Limb (tissue), 2 donors: ENCODE results near the gene BSND.
"Not testable (repeated sequence)": the region's sequence is repeated elsewhere in the genome, so short reads cannot be mapped to it uniquely, and the experiment has no call there.

Experiments
- DNase-seq, 2 donors: peaks; one replicate each; pipeline ENCODE4 v3.0.0-alpha.2; 2016; ENCODE audit errors: extremely low spot score in 2 of 2

Gene BSND

DNA sequence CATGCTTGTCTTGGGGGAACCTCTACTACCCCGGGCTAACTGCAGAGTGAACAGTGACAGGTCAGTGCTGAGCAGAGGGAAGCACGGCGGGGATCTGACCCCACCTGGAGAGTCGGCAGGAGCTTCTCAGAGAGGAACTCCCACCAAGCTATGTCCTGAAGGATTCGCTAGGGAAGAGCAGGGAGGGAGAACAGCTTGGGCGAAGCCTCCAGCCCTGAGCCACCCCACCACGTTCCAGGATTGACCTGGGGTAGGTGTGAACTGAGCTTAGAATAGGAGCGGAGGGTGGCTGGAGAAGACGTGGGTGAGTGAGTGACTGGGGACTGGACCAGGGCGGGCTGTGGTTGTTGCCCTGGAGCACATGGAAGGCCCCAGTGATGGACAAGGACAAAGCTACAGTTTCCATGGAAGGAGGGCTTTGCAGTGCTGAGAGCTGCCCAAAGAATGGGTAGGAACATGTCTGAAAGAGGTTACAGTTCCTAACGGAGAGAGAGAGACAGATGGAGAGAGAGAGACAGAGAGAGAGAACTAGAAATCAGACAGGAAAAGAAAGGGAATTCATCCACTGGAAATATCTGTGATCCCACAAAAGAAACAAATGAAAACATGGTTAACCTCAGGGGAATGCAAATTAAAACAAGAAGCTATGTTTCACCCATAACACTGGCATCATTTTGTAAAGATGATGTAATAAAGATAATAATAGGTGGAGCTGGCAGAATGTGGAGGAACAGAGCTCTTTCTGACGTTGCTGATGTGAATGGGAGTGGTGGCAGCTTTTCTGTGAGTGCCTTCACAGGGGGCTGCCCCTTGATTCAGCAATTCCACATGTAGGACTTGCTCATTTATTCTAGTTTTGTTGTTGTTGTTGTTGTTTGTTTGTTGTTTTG is 17.2 kb downstream of the BSND start:
- no peak for DNase-seq

DNA sequence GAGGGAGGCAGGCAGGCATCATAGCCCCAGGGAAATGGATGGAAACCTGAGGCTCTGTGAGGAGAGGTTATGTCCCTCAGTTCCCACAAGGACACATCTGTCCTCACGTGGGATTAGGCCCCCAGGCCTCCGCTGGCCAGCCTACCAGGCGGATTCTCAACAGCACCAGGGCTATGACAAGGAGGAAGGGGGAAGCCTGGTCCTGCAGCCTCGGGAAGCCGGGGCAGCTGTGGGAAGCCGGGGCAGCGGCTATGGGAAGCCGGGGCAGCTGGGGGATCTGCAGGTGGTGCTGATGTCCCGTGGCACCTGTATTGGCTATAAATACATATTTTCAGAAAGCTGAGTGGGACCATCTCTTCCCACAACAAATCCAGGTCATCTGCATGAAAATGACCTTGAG is 19.7 kb downstream of the BSND start:
- no peak for DNase-seq

DNA sequence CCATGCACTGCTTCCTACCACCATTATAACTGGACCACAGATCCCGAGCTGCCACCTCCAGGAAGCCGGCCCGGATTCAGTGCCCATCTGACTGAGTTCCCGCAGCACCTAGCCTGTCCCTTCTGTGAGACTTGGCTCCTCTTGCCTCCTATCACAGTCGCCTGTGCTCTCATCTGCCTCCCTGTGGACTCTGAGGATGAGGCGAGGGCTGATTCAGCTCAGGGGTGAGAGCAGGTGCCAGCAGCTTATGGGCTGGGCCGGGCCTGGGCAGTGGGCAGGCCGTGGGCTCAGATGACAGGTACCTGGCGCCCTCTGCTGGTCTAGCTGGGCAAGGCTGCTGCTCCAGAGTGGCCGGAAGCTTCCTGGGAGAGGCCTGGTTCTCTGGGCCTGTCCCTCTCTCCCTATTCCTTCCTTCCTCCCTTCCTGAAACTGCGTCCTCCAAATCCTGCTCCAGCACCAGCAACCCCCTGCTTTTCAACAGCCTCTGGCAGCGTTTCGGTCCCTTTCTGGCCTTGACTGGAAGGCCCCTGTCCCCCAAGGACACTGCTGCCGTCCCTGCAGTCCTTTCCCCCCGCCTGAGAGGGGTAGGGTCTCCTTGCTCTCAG is 23.3 kb downstream of the BSND start:
- DNase-seq: peak; percentile 84 to 90

DNA sequence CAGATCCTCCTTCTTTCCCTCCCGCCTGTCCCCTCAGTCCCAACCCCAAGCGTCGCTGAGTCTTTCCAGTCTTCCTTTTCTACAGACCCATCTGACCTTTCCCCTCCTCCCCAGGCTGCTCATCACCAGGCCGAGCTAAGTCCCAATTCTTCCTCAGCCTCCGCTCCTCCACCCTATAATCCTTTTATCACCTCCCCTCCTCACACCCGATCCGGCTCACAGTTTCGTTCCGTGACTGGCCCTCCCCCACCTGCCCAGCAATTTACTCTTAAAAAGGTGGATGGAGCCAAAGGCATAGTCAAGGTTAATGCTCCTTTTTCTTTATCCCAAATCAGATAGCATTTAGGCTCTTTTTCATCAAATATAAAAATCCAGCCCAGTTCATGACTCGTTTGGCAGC is 25.4 kb downstream of the BSND start:
- DNase-seq: not testable (repeated sequence)

DNA sequence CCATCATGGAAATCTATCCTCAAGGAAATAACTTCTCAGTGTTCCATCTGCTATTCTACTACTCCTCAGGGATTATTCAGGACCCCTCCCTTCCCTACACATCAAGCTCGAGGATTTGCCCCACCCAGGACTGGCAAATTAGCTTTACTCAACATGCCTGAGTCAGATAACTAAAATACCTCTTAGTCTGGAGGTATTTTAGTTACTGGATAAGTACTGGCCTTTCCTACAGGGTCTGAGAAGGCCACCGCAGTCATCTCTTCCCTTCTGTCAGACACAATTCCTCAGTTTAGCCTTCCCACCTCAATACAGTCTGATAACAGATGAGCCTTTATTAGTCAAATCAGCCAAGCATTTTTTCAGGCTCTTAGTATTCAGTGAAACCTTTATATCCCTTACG is 27.9 kb downstream of the BSND start:
- not testable (repeated sequence) for DNase-seq

DNA sequence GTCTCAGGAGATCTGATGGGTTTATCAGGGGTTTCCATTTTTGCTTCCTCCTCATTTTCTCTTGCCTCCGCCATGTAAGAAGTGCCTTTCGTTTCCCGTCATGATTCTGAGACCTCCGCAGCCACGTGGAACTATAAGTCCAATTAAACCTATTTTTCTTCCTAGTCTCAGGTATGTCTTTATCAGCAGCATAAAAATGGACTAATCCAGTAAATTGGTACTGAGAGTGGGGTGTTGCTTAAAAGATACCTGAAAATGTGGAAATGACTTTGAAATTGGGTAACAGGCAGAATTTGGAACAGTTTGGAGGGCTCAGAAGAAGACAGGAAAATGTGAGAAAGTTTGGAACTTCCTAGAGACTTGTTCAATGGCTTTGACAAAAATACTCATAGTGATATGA is 32.4 kb downstream of the BSND start:
- DNase-seq: not testable (repeated sequence)

DNA sequence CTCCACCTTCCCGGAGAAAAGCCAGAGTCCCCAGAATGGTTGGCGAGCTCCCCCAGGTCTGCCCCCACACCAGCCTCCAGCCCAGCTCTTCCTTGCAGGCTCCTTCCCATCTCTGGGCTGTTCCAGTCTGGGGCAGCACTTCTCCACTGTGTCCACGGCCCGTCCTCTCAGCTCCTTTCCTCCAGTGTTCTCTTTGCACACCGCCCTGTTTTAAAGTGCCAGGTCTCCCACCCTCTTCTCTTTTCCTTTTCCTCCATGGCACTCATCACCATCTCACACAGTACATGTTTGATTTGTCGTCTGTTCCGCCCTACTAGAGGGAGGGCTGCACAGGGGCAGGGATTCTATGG is 34.5 kb downstream of the BSND start:
- DNase-seq: no peak

DNA sequence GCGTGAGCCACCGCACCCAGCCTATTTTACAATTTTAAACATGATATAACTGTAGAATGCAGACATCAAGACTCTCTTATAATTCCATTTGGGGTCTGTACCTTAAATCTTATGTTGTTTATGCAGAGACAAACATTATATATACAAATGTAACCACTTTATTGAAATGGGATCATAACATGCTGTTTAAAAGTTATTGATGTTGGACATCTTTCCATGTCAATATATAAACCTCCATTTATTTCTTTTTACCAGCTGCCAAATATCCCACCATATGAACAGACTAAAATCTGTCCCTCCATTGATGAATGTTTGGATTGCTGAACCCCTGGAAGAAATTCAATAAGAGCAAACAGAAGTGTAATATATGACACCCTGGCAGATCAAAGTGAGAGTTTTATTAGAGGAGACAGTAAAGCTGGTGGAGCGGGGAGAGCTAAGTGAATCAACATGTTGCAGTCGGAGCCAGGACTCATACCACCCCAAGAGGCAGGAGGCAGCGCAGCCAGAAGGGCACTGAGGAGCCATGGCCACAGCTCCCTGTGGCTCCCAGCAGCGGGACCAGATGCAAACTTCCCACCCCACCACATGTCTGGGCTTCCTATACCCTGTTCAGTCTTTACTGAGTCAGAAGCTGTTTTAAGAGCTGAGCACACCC is 35.9 kb downstream of the BSND start:
- no peak for DNase-seq

DNA sequence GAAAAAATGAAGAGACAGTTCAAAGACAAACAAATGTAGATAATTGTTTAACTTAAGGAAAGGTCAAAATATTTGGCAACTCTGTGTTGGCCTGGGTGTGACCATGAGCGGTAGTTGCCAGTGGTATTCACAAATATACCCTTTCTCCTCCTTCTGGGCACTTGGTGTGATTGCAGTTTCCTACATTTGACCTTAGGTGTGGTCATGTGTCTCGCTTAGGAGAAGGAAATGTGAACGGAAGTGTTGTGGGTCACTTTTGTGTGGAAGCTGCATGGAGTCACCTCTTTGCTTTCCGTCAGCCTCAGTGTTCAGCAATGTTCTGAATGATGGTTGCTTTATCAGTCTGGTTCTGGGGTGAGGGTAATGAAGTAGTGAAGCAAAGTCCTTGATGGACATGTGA is 37.2 kb downstream of the BSND start:
- DNase-seq: no peak

DNA sequence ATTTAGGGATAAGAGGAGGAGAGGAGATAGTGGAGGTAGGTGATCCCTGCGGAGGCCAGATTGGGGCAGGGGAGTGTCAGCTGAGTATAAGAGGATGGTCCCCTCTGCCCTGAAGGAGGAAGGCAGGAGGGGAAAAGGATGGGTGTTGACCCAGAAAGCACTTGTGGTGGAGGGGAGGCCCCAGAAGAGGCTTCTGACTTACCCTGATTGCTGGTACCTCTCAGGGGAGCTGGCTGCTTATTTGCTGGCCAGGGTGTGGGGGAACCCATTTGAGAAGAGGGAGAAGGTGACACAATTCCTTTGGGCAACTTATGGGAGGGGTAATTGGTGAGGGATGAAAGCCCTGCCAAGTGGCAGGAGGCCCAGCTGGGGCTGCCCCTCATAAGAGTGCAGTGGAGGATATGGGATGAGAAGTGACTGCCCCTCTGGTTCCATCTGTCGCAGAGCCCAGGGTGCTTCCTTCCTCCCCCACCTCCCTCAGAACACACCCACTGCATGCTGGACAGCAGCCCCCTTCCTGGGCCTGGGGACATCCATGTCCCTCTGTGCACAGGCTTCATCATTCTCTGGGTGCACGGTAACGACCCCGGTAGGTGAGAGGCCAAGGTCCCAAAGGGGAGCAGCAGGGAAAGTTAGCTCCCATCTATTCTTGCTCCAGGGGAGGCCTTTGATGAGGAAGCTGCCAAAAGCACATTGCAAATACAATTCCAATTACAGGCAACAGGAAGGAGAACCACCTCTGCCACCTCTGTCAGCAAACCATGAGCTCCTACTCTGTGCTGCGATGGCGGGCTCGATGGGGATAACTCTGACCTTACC is 39.2 kb downstream of the BSND start:
- DNase-seq: no peak

DNA sequence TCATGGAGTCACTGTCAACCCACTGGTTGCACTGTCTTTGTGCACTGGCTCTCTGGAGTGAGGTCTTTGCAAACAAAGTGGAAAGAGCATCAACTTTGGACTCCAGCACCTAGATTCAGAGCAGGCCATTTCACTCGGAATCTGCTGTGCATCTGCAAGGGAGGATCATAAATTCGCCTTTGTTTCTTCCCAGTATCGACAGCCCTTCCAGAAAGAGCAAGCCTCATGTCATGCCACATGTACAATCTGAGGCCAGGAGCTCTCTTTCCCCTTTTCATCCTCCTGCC is 39.8 kb downstream of the BSND start:
- DNase-seq: no peak

DNA sequence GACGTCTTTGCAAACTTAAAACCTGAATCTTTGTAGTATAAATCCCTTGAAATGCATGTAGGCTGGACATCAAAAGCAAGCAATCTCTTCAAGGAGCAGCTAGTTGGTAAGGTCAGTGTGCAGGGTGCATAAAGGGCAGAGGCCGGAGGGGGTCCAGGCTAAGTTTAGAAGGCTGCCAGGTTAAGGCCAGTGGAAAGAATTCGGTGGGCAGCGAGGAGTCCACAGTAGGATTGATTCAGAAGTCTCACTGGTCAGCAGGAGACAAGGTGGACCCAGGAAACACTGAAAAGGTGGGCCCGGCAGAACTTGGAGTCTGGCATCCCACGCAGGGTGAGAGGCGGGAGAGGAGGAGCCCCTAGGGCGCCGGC is 40.2 kb downstream of the BSND start:
- DNase-seq: no peak

DNA sequence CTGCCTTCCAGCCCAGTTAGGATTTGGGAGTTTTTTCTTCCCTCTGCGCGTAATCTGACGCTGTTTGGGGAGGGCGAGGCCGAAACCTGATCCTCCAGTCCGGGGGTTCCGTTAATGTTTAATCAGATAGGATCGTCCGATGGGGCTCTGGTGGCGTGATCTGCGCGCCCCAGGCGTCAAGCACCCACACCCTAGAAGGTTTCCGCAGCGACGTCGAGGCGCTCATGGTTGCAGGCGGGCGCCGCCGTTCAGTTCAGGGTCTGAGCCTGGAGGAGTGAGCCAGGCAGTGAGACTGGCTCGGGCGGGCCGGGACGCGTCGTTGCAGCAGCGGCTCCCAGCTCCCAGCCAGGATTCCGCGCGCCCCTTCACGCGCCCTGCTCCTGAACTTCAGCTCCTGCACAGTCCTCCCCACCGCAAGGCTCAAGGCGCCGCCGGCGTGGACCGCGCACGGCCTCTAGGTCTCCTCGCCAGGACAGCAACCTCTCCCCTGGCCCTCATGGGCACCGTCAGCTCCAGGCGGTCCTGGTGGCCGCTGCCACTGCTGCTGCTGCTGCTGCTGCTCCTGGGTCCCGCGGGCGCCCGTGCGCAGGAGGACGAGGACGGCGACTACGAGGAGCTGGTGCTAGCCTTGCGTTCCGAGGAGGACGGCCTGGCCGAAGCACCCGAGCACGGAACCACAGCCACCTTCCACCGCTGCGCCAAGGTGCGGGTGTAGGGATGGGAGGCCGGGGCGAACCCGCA is 40.8 kb downstream of the BSND start, which contains the start of gene PCSK9:
PCSK9 (plus strand) TSS at position 207 of the 741 bp plus-strand sequence; CDS start at position 497, 290 bp downstream.
- DNase-seq: peak; percentile 40 to 77

DNA sequence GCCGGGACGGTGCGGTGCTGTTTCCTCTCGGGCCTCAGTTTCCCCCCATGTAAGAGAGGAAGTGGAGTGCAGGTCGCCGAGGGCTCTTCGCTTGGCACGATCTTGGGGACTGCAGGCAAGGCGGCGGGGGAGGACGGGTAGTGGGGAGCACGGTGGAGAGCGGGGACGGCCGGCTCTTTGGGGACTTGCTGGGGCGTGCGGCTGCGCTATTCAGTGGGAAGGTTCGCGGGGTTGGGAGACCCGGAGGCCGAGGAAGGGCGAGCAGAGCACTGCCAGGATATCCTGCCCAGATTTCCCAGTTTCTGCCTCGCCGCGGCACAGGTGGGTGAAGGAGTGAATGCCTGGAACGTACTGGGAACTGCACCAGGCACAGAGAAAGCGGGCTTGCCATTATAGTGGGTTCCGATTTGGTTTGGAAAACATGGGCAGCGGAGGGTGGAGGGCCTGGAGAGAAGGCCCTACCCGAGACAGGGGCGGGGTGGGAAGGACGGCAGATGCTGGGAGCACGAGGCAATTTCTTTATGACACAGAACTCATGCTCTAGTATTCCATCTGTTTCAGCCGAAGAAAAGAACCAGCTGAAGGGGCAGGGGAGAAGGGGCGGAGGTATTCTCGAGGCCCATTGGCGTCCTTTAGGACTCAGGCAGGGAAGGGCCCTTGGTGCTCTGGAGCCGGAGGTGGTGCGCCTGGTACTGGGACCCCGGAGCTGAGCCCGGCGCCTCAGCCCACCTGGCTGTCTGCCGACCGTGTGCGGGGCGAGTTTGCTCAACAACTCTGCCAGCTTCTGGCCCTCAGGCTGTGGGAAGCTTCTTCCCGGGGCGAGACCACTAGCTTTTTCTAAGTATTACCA is 41.6 kb downstream of the BSND start:
- DNase-seq: no peak

DNA sequence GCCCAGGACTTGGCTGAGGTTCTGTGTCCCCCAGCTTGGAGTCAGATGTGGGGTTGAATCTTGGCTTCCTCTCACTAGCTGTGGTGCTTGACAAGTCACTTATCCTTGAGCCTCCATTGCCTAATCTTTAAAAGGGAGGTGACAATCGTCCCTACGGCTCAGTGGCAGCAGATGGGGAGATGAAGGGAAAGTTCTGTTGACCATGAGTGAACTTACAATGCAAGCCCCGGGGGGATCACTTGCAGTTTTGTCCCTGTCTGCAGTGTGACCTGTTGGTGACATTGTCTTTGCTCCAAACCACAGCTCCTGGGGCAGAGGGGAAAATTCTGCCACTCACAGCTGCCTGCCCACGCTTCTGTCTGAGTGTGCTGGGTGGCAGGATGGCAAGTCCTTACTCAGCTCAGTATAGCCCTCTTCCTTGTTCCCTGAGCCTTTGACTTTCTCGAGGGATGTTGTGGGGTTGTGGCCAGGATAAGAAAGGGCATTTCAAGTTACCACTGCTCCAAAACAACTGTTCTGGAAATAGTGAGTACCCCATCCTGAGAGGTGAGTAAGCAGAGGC is 42.3 kb downstream of the BSND start:
- no peak for DNase-seq

DNA sequence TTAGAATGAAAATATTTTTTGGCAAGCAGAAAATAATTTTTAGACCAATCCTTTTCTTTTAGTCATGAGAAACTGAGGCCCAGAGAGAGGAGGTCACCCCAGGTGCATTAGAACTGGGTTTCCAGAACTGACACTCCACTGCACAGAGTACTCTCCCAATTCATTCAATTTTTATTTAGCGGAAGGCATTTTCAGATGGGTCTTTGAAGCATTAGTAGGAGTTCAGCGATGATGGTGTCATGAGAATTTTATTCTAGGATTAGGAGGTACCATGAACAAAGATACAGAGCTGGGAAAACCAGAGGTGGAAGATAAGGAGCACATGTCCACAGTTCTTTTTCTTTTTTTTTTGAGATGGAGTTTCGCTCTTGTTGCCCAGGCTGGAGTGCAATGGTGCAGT is 42.9 kb downstream of the BSND start:
- no peak for DNase-seq

DNA sequence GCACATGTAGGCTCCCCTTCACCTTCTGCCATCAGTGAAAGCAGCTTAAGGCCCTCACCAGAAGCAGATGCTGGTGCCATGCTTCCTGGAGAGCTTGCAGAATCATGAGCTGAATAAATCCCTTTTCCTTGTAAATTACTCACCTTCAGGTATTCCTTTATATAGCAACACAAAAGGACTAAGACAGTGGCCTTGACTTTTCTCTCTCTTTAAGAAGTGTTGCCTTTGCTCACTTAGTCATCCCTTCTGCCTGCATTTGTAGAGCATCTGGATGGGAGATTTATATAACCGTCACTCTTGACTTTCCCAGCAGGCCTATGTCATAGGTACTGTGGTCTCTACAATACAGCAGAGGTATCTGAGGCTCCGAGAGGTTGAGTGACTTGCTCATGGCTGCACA is 44.3 kb downstream of the BSND start:
- DNase-seq: no peak

DNA sequence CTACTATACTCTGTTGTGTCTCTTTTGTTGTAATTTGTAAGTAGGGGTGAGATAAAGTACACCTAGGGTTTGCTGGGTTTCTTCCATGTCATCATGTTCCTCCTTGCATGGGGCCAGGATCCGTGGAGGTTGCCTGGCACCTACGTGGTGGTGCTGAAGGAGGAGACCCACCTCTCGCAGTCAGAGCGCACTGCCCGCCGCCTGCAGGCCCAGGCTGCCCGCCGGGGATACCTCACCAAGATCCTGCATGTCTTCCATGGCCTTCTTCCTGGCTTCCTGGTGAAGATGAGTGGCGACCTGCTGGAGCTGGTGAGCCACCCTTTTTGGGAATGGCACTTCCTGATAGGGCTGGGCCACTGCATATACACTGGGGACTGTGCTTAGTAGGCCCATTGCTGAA is 45.0 kb downstream of the BSND start:
- no peak for DNase-seq

DNA sequence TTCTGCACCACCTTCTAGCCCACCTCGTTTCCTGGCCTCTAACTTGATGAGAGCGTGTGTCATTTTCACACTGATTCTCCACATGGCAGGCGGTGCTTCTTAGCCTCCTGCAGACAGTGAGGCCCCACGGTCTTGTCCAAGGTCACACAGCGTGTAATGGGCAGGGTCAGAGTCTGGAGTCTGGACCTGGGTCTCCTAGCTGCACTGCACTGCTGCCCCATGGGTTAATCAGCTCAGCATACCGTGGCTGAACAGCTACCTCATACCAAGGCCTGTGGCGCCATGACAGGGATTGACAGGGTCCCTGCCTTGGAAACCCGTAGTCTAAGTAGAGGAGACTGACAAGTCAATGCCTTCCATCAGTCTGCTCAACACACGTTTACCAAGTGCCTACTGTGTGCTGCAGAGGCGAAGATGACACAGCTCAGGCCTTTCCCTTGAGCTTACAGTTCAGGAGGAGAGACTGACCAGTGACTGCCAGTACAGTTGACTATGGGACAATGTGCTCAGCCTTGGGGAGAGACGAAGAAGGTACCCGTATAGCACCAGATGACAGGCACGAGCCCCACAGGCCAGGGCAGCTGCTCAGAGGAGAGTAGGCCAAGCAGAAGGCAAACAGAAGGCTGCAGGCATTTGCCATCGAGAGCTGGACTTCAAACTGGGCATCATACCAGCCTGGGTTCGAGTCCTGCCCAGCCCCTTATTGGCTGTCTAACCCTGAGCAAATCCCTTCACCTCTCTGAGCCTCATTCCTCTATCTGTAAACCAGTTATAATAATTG is 46.1 kb downstream of the BSND start:
- no peak for DNase-seq
